ENCODE results near the gene ZNF2. TPM values are rescaled to one million over a fixed set of nuclear protein-coding genes. Genes with fewer than 3 reads are reported as not detected.

ZNF2 gene
- total and polyA plus RNA-seq, 2 of the 13 experiments (the other 11 are each of a cell fraction or from before 2014, with no cell fraction given) = 4.3 to 6.1 TPM

DNA sequence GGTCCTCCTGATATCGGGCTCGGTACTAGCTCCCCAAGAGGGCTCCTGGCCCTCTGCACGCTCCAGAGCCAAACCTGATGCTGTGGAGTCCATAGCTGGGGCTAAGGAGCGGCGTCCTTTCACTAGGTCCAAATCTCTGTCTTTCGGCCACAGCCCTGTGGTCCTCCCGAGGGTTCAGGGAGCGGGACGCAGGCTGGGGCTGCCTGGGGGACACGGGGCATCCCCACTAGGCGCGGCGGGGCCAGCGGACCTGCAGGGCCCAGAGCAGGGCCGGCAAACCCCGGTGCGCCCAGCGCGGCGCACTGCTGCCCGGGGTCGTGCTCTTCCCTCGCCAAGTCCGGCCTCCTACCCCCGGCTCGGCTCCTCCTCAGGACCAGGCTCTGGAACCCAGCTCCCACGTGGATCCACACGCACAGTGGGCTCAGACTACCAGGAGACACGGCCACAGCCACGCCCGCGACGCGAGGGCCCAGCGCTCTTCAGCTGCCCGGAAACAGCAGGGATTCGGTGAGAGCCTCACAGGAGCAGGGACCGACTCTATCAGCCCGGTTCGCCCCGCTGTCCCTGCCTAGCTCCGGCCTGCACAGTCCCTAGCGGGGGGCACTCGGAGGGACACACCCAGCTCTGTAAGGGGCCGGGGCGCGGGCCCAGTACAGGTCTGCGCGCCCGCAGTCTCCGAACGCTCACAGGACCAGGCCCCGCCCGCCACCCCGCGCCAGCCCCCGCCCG, 6.6 kb upstream of the ZNF2 start (continued):
- TF ChIP-seq, protein P1, sequence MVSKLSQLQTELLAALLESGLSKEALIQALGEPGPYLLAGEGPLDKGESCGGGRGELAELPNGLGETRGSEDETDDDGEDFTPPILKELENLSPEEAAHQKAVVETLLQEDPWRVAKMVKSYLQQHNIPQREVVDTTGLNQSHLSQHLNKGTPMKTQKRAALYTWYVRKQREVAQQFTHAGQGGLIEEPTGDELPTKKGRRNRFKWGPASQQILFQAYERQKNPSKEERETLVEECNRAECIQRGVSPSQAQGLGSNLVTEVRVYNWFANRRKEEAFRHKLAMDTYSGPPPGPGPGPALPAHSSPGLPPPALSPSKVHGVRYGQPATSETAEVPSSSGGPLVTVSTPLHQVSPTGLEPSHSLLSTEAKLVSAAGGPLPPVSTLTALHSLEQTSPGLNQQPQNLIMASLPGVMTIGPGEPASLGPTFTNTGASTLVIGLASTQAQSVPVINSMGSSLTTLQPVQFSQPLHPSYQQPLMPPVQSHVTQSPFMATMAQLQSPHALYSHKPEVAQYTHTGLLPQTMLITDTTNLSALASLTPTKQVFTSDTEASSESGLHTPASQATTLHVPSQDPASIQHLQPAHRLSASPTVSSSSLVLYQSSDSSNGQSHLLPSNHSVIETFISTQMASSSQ (IDR thresholded peaks at IDR 0.05; ENCODE audit: low read depth) = no peak
- TF ChIP-seq, protein P1 (CRISPR knock-in tag; IDR thresholded peaks at IDR 0.05; ENCODE audit: borderline replicate concordance) = no peak
- TF ChIP-seq RAD21 (CRISPR knock-in tag; IDR thresholded peaks at IDR 0.05) (no peak), ELF4 (CRISPR knock-in tag; IDR thresholded peaks at IDR 0.05; ENCODE audit: borderline replicate concordance) (no peak), CREB1 (IDR thresholded peaks at IDR 0.05) (no peak), CREB1 (CRISPR knock-in tag; IDR thresholded peaks at IDR 0.05) (no peak), ZNF737 (CRISPR knock-in tag; IDR thresholded peaks at IDR 0.05; ENCODE audit: borderline replicate concordance) (no peak), PPARG (CRISPR knock-in tag; conservative IDR thresholded peaks at IDR 0.05) (no peak), ZNF569 (CRISPR knock-in tag; IDR thresholded peaks at IDR 0.05; ENCODE audit: borderline replicate concordance) (no peak), ZNF75D (CRISPR knock-in tag; IDR thresholded peaks at IDR 0.05; ENCODE audit: borderline replicate concordance) (no peak), ZZZ3 (CRISPR knock-in tag; IDR thresholded peaks at IDR 0.05; ENCODE audit: borderline replicate concordance) (no peak), ATRX (CRISPR knock-in tag; IDR thresholded peaks at IDR 0.05; ENCODE audit: borderline replicate concordance) (no peak), STAT5B (CRISPR knock-in tag; IDR thresholded peaks at IDR 0.05) (no peak), ZNF30 (CRISPR knock-in tag; IDR thresholded peaks at IDR 0.05) (no peak), ZBTB7B (CRISPR knock-in tag; IDR thresholded peaks at IDR 0.05) (0 out of 2 replicates have a peak, but pooled peaks have one; percentile 9), TBP (CRISPR knock-in tag; IDR thresholded peaks at IDR 0.05) (no peak), MED13 (CRISPR knock-in tag; IDR thresholded peaks at IDR 0.05) (no peak; the same call in 1 of the 2 replicates), MEIS1 (CRISPR knock-in tag; IDR thresholded peaks at IDR 0.05; ENCODE audit: borderline replicate concordance) (0 out of 2 replicates have a peak, but pooled peaks have one; percentile 25), TAF1 (CRISPR knock-in tag; IDR thresholded peaks at IDR 0.05) (peak; percentile 35; the same call in 1 of the 2 replicates), TMF1 (CRISPR knock-in tag; IDR thresholded peaks at IDR 0.05; ENCODE audit: low read depth) (0 out of 2 replicates have a peak, but pooled peaks have one; percentile 69), GTF3A (CRISPR knock-in tag; conservative IDR thresholded peaks at IDR 0.05) (no peak), NPAS2 (CRISPR knock-in tag; IDR thresholded peaks at IDR 0.05; ENCODE audit: borderline replicate concordance) (no peak), HDAC6 (IDR thresholded peaks at IDR 0.05; ENCODE audit: low read depth, low read length) (no peak)
- TF ChIP-seq, protein P2, sequence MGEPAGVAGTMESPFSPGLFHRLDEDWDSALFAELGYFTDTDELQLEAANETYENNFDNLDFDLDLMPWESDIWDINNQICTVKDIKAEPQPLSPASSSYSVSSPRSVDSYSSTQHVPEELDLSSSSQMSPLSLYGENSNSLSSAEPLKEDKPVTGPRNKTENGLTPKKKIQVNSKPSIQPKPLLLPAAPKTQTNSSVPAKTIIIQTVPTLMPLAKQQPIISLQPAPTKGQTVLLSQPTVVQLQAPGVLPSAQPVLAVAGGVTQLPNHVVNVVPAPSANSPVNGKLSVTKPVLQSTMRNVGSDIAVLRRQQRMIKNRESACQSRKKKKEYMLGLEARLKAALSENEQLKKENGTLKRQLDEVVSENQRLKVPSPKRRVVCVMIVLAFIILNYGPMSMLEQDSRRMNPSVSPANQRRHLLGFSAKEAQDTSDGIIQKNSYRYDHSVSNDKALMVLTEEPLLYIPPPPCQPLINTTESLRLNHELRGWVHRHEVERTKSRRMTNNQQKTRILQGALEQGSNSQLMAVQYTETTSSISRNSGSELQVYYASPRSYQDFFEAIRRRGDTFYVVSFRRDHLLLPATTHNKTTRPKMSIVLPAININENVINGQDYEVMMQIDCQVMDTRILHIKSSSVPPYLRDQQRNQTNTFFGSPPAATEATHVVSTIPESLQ (CRISPR knock-in tag; conservative IDR thresholded peaks at IDR 0.05) = no peak
- TF ChIP-seq, protein P3, sequence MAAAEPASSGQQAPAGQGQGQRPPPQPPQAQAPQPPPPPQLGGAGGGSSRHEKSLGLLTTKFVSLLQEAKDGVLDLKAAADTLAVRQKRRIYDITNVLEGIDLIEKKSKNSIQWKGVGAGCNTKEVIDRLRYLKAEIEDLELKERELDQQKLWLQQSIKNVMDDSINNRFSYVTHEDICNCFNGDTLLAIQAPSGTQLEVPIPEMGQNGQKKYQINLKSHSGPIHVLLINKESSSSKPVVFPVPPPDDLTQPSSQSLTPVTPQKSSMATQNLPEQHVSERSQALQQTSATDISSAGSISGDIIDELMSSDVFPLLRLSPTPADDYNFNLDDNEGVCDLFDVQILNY (CRISPR knock-in tag; conservative IDR thresholded peaks at IDR 0.05) = no peak

Data from HepG2 (cell line).